Common myeloid progenitor, CD34-positive (primary cell): ENCODE measurements around the gene RINL. TPM values are rescaled to one million over a fixed set of nuclear protein-coding genes. Genes with fewer than 3 reads are reported as not detected.
A peak's percentile ranks its signal among the peaks of the same experiment; 100 is the strongest.

Source experiments
- CTCF ChIA-PET: fragments of 350-600 bp; sonication (Branson Sonifier 250); formaldehyde crosslinking; loops from one replicate; lab custom pipeline; 2021; ENCODE audit warnings: antibody characterized with exemption; lab: Charles Lee
- POLR2A ChIA-PET: fragments of 350-600 bp; sonication (Branson Sonifier 250); formaldehyde crosslinking; loops from one replicate; lab custom pipeline; 2021; ENCODE audit warnings: antibody characterized with exemption; lab: Charles Lee
- DNase-seq, 3 donors: peaks; one replicate each; pipeline versions ENCODE4 v3.0.0 to v3.0.0-alpha.2; 2013
- H3K27ac ChIP-seq, 2 experiments: 1 replicate in 1 of 2; 2 replicates in 1 of 2; pipeline ENCODE4 v1.7.0; 2013; ENCODE audit warnings: inconsistent platforms in 2 of 2, low read length in 2 of 2, mild to moderate bottlenecking in 2 of 2, low read depth in 1 of 2, moderate library complexity in 1 of 2; ENCODE audit not compliant: severe bottlenecking in 2 of 2, insufficient read depth in 1 of 2, poor library complexity in 1 of 2
- H3K27me3 ChIP-seq, 5 experiments: replicated peaks in 2 of 5; 1 replicate in 3 of 5; 2 replicates in 2 of 5; pipeline versions ENCODE4 v1.6.1 to v1.7.0; 2013; ENCODE audit warnings: low read length in 4 of 5, mild to moderate bottlenecking in 2 of 5, moderate library complexity in 2 of 5, inconsistent platforms in 1 of 5; ENCODE audit not compliant: insufficient read depth in 5 of 5, control insufficient read depth in 4 of 5
- H3K36me3 ChIP-seq, 4 experiments: 1 replicate in 2 of 4; 2 replicates in 2 of 4; pipeline versions ENCODE4 v1.6.1 to v1.7.0; 2013; ENCODE audit warnings: low read length in 3 of 4, control low read depth in 1 of 4, mild to moderate bottlenecking in 1 of 4; ENCODE audit not compliant: control insufficient read depth in 4 of 4, insufficient read depth in 4 of 4
- H3K4me1 ChIP-seq, 4 experiments: 1 replicate in 3 of 4; 2 replicates in 1 of 4; pipeline versions ENCODE4 v1.6.1 to v1.7.1; 2013; ENCODE audit warnings: low read length in 3 of 4, mild to moderate bottlenecking in 3 of 4, control low read depth in 1 of 4, inconsistent platforms in 1 of 4, moderate library complexity in 1 of 4; ENCODE audit not compliant: control insufficient read depth in 4 of 4, insufficient read depth in 4 of 4; ENCODE audit errors: control extremely low read depth in 1 of 4
- H3K4me3 ChIP-seq, 7 experiments: 1 replicate in 4 of 7; 2 replicates in 3 of 7; pipeline versions ENCODE4 v1.5.1 to v1.7.0; 2013; ENCODE audit warnings: mild to moderate bottlenecking in 7 of 7, low read length in 6 of 7, moderate library complexity in 6 of 7, inconsistent platforms in 2 of 7, low read depth in 2 of 7, control low read depth in 1 of 7; ENCODE audit not compliant: insufficient read depth in 4 of 7, control insufficient read depth in 1 of 7; ENCODE audit errors: extremely low read depth in 1 of 7
- H3K9me3 ChIP-seq, 5 experiments: 1 replicate in 4 of 5; 2 replicates in 1 of 5; pipeline versions ENCODE4 v1.6.1 to v1.7.1; 2013; ENCODE audit warnings: low read length in 4 of 5, mild to moderate bottlenecking in 2 of 5, inconsistent platforms in 1 of 5, low read depth in 1 of 5, moderate library complexity in 1 of 5; ENCODE audit not compliant: control insufficient read depth in 4 of 5, insufficient read depth in 2 of 5; ENCODE audit errors: control extremely low read depth in 1 of 5
- WGBS: methylation state at CpG from one replicate; pipeline ENCODE4 v1.1.5; 2013; ENCODE audit not compliant: insufficient coverage; 5-methylcytosine and 5-hydroxymethylcytosine counted together
- polyA plus RNA-seq: library from polyadenylated mRNA; unstranded; fragments of 120-200 nt; gene quantifications from one replicate; pipeline ENCODE4 v1.2.1, GENCODE V29; 2013

Gene RINL
- 15.7 TPM for polyA plus RNA-seq

- ChIA-PET POLR2A (interaction anchor here (0.5 to 2.0 kb wide), 3 partner anchors 9 to 40 kb away, joined by 3 to 5 read pairs (median 3); partner anchors contain the start of gene HNRNPL), CTCF (interaction anchor here (1.1 to 3.8 kb wide), 8 partner anchors 8 to 52 kb away, joined by 3 to 17 read pairs (median 6); partner anchors contain the start of genes MRPS12 and SARS2)
- H3K4me3 ChIP-seq, result peak within 1 kb of the TSS in 5 of 7 experiments; percentile 34 to 66 (median 54)
- peaks cover 0 to 42% (median 23%) of the 10 kb centered on the region in 4 experiments for H3K4me1 ChIP-seq
- no peaks in the 10 kb centered on the region for H3K27me3 ChIP-seq
- peaks cover 0 to 7% (median 6%) of the 10 kb centered on the region in 4 experiments for H3K36me3 ChIP-seq
- 0% methylated on average over 6 of the region's 11 CpGs for WGBS
- DNase-seq, result peak; percentile 44 to 92 (median 87)
- H3K27ac ChIP-seq, result peak within 1 kb of the TSS; percentile 52 to 85
- no peaks in the 10 kb centered on the region for H3K9me3 ChIP-seq
Observed at GRCh38 chr19:38877781-38878574, at the start of gene RINL. Gene RINL, minus strand, starts transcription at chr19:38878275. Its CDS starts 1,533 bp downstream, at chr19:38876742.

- Histone ChIP-seq H3K4me3 (no peak overlapping the region), H3K9me3 (peaks cover 0 to 2% (median 0%) of the 10 kb centered on the region in 5 experiments), H3K27ac (no peak overlapping the region), H3K36me3 (peaks cover 4 to 39% (median 27%) of the 10 kb centered on the region in 4 experiments), H3K27me3 (no peaks in the 10 kb centered on the region), H3K4me1 (peaks cover 0 to 3% (median 2%) of the 10 kb centered on the region in 4 experiments)
- CTCF ChIA-PET, result no interaction called here
- WGBS, result 96% methylated on average over 7 of the region's 7 CpGs
- DNase-seq, result no peak
- POLR2A ChIA-PET, result no interaction called here
Observed at GRCh38 chr19:38924388-38924787, 46.3 kb upstream of the RINL start.

GRCh38 chr19:38922482-38922881 lies 44.4 kb upstream of the RINL start:
- 96% methylated on average over 5 of the region's 5 CpGs for WGBS
- ChIA-PET POLR2A (interaction anchor here (0.7 kb wide), 1 partner anchor 15 kb away, joined by 5 read pairs; no protein-coding TSS in a partner anchor), CTCF (no interaction called here)
- Histone ChIP-seq H3K9me3 (peaks cover 0 to 2% (median 0%) of the 10 kb centered on the region in 5 experiments), H3K4me3 (no peak overlapping the region), H3K27ac (no peak overlapping the region), H3K4me1 (no peaks in the 10 kb centered on the region), H3K36me3 (peaks cover 4 to 41% (median 27%) of the 10 kb centered on the region in 4 experiments), H3K27me3 (no peaks in the 10 kb centered on the region)
- no peak for DNase-seq

GRCh38 chr19:38921420-38922274 lies 43.6 kb upstream of the RINL start:
- H3K36me3 ChIP-seq, result peaks cover 4 to 41% (median 27%) of the 10 kb centered on the region in 4 experiments
- WGBS, result 96% methylated on average over 19 of the region's 20 CpGs
- CTCF ChIA-PET, result no interaction called here
- no peaks in the 10 kb centered on the region for H3K27me3 ChIP-seq
- no peaks in the 10 kb centered on the region for H3K4me1 ChIP-seq
- H3K4me3 ChIP-seq, result no peak overlapping the region
- H3K9me3 ChIP-seq, result peaks cover 0 to 2% (median 0%) of the 10 kb centered on the region in 5 experiments
- no peak overlapping the region for H3K27ac ChIP-seq
- POLR2A ChIA-PET, result no interaction called here
- DNase-seq, result no peak

GRCh38 chr19:38920602-38921419 lies 42.7 kb upstream of the RINL start:
- POLR2A ChIA-PET, result no interaction called here
- H3K4me1 ChIP-seq, result no peaks in the 10 kb centered on the region
- H3K36me3 ChIP-seq, result peaks cover 4 to 38% (median 28%) of the 10 kb centered on the region in 4 experiments
- DNase-seq, result no peak
- H3K9me3 ChIP-seq, result peaks cover 0 to 2% (median 0%) of the 10 kb centered on the region in 5 experiments
- no peak overlapping the region for H3K27ac ChIP-seq
- H3K27me3 ChIP-seq, result no peaks in the 10 kb centered on the region
- WGBS, result 92% methylated on average over 7 of the region's 14 CpGs
- CTCF ChIA-PET, result no interaction called here
- H3K4me3 ChIP-seq, result no peak overlapping the region

GRCh38 chr19:38919837-38920601 lies 41.9 kb upstream of the RINL start:
- POLR2A ChIA-PET, result interaction anchor here (0.5 kb wide), 1 partner anchor 12 kb away, joined by 6 read pairs; no protein-coding TSS in a partner anchor
- Histone ChIP-seq H3K4me3 (no peak overlapping the region), H3K27ac (peak overlapping the region in 1 of 2 experiments; percentile 14), H3K4me1 (no peaks in the 10 kb centered on the region), H3K9me3 (peaks cover 0 to 2% (median 0%) of the 10 kb centered on the region in 5 experiments), H3K27me3 (no peaks in the 10 kb centered on the region), H3K36me3 (peaks cover 0 to 35% (median 25%) of the 10 kb centered on the region in 4 experiments)
- no peak for DNase-seq
- WGBS, result 91% methylated on average over 19 of the region's 21 CpGs
- CTCF ChIA-PET, result no interaction called here
